Stimulated activated CD8-positive, alpha-beta memory T cell treated with anti-CD3 and anti-CD28 coated beads, Interleukin-4, amount 100 ng/mL, for 24 hours (primary cell): ENCODE results near the gene RALGAPA2.

Experiments
- DNase-seq: peaks from one replicate; pipeline ENCODE4 v3.0.0-alpha.2; 2020; ENCODE audit warnings: low read depth

Gene RALGAPA2

DNA sequence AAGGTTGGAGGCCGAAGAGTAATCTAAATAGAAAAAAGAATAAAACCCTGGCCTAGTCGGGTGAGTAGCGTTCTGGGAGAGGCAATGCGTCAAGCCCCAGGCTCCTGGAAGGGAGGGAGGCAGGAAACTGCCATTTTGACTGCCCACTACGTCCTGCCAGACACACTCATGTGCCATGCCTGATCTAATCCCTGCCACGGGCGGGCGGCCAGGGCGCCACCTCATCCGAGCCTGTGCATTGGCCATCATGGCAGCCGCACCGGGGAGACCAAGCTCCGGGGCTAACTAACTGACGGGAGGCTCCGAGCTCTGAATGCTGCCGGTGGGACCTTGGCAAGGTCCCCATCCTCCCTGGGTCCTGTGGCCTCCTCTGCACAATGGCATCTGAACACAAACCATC lies 275.8 kb downstream of the RALGAPA2 start:
- DNase-seq, result no peak

DNA sequence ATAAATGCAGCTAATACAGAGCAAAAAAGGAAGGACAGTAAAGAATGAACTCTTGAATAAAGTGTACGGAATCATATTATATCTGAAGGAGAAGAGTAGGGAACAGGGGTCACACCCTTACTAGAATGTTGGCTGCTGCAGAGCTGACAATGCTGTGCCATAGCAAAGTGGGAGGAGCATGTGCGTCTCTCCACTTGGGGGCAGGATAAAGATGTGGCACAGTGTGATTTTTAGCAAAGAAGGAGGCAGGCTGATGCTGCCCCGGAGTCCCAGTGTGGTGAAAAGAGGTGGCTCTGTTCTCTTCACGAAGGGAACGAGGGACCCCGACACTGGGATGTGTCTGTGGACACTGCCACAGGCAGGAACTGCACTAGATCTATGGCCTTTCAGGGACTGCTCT lies 277.0 kb downstream of the RALGAPA2 start:
- no peak for DNase-seq

DNA sequence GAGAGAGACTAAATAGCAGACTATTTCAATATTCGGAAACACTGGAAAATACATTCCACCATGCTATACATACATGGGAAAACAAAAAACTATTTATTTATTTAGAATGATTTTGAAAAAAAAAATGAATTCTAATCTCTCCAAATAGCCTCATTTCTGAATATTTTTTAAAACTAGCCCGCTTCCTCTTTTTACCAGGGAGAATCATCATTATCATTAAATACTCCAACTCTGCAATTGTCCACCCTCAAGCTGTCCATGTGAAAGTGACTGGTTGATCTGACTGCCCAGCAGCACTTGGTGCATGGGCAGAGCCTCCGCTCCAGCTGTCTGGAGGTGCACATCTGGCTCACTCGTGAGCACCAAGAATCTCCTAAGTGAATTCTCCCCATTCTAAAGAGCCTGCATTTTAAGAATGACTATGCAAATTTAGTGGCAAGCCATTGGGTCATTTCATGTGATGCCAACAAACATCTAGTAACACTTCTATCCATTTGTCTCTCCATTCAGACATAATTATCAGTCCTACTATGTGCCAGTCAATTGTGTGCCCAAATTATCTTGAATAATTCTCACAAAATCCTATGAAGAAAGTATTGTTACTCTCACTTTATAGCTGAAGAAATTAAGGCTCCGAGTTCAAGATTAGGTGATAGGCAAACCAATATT lies 279.7 kb downstream of the RALGAPA2 start:
- no peak for DNase-seq

DNA sequence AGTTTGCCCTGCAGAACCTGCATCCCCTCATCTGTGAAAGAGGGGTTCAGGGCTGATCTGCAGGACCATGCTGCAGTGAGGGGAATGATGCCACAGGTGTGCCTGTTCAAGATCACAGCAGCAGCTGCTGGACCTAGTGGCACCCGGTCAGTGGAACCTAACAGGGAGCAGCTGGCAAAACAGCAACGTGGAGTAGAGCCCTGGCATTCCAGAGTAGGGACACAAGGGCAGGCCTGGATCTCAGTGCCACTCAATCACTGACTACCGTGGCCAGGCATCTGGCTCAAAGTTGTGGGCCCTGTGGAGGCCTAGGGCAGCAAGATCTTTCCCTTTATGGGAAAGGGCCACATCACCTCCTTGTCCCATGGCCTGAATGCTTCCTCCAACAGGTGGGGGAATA lies 282.4 kb downstream of the RALGAPA2 start:
- no peak for DNase-seq

DNA sequence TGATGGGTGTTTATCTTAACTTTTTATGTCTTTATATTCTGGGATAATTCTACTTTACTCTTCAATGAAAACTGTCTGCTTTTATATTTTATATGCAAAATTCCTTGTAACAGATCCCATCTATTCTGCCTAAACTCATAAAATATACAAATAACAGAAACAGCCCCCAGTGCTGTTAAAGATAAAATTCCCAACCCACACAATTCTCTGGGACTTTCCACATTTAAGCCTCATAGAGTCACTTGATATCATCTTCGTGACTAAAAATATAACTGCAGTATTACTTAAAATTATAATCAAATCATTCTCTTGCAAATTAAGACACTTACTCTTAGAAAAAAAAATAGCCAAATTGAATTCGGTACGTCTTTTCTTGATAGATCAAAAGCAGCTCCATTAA lies 284.4 kb downstream of the RALGAPA2 start:
- no peak for DNase-seq

DNA sequence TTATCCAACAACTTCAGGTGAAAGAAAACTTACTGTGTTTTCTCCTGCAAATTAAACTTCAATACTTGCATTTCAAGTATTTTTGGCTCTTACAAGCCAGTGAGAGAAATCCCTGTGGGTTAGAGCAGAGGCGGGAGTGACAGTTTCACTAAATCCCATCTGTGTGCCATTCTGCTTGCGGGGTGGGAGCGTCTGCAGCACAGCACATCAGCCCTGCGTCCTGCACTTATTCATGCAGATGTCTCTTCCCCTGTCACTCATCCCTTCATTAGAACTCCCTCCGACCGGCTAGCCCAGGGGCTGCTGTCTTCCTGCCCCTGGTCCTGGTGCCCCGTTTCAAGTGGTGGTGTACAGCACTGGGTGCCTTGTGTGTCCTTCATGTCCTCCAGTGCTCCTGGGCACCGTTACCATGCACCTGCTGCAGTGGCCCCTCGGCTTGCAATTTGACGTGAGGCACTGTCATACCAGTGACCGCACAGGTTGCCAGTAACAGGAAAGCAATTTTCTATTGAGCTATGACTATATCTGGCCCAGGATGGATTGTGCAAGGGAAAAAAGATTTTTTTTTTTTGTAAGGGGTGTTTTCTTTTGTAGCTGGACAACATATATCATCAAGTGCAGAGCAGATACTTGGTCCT lies 285.1 kb downstream of the RALGAPA2 start:
- no peak for DNase-seq

DNA sequence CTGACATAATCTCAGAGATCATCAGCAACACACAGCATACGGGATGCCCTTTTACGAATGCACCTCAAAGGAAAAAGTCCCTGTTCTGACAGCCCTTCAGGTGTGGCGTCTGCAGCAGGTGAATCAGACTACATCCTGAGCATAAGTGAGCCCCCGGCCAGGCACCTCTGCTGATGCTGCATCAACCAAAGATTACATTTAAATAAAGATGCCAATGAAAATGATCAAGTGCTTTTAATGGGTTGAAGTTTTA lies 285.9 kb downstream of the RALGAPA2 start:
- DNase-seq, result no peak

DNA sequence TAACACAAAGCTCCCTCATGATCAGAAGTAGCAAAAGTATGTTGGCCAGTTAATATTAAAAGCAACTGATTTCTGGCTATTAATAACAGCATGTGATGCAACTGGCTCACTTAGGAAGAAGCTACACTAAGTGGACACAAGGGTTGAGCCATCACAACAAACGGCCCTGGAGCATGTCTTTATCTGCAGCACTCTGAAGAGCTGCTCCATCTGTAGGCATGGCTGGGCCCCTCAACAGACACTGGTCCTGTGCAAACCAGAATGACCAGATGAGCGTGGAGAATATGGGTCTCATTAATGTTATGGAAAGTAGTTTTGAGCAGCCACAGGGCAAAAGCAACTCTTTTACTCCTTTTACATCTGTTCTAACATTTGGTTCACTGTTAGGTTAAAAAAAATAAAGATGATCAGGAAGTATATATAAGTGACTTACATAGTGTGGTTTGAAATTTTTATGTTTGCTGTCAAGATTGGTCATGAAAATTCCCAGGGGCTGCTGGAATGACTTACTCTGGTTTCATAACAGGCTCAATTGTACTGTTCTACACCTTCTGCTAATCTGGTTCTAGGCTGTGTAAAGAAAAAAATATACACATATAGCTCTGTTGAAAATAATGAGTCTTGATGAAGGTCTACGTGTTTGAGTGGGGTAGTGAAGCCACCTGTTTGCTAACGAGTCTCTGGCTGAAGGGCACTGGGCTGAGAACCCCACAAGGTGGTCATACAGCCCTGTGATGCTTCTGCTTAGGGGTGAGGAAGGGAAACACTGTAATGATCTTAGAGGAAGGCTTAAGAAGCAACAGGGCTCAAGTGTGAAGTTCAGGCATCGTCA lies 286.4 kb downstream of the RALGAPA2 start:
- no peak for DNase-seq

DNA sequence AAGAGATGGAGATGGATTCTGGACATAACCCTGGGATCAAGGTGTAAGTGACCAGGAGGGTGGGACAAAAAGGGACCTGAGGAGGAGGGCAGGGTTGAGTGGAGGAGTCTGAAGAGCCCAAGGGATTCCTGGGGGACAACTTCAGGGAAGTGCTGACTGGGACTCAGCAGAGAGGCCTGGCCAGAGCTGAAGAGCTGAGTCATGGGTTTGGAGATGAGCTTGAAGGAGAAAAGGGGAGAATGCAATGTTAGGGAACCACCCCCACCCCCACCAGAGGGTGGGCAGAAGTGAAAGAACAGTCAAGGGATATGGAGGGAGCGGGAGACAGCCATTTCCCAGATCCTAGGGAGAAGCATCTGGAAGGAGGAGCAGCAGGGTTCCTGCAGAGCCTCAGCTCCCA lies 289.3 kb downstream of the RALGAPA2 start:
- no peak for DNase-seq

DNA sequence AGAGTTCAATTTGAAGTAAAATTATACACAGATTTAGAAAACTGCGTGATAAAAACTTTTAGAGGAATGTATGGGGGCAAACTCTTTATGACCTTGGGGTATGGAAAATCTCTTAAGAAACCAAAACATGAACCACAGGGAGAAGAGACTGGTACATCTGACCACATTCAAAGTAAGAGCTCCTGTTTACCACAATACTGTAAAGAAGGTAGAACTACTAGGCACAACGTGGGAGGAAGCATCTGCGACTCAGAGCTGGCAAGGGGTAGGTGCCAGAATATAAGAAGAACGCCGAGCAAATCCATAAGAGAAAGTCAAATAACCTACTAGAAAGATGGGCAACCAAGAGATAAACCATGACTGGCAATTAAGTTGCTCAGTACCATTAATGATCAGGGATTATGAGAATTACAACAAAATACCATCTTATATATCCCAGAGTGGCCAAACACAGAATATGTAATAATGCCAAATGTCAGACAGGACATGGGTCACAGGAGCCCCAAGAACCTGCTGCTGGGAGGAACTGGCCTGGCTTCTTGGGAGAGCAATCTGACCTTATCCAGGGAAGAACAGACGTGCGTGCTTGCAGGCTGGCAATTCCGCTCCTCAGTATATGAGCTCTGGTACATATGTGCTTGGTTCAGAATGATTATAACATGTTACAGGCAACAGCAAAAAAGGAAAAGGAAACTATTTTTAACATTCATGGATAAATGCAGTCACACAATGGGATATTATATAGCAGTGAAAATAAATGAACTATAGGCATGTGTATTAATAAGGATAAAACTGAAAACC lies 294.4 kb downstream of the RALGAPA2 start:
- no peak for DNase-seq

DNA sequence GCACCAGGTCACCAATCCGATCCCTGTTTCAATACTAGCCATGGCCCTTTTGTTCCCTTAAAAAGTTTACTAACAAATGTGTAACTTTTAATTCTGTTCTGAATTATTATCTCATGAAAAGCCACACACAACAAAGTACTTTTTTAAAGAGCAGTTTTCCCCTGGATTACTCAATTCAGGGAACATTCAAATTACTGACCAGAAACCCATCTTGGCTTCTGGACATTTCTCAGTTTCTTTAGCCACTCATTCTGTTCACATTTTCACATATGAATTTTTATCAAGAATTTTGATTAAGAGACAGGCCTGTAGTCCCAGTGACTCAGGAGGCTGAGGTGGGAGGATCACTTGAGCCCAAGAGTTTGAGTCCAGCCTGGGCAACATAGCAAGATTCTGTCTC lies 297.1 kb downstream of the RALGAPA2 start:
- DNase-seq, result no peak

DNA sequence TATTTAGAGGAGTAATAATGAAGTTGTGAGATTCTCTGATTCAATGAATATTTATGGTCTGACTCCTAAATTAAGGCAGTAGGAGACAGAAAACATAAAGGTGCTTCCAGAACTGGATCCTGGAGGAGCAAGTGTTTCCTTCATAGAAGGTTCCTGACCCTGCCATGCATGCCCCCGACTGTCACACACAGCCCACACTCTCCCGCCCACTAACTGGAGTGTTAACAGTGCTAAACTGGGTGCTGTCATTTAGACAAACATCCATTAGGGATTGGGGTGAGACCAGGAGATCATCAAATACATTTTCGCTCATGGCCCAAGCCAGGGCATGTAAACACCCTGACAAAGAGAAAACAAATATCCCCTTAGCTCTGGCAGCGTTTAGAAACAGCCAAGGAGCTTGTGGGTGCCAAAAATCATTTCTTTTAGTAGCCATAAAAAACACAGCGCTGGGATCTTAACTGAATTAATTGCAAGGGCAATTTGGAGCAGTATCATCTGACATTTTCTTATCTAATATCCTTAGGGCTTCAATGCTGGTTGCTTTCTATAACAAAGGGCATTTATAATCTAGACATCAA lies 297.7 kb downstream of the RALGAPA2 start:
- DNase-seq, result no peak

DNA sequence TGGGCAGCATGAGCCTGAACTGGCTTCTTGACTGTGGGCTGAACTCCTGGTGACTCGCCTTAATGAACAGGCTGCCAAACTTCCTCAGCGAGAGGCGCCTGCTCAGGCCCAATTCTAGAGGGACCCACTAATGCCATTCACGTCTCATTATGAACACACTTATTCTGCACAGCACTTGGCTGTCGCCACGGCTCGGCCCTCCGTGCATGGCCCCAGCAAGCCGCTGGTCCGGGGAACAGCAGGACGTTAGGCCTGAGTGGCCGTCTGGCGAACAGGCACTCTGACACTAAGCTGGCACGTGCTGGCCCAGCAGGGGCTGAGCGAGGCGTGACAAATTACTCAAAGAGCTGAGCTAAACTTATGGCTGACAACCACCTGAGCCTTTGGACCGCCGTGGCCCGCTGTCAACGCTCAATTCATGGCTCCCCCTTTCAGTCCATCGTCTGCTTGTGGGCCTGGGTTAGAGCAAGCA lies 298.6 kb downstream of the RALGAPA2 start:
- DNase-seq, result no peak

DNA sequence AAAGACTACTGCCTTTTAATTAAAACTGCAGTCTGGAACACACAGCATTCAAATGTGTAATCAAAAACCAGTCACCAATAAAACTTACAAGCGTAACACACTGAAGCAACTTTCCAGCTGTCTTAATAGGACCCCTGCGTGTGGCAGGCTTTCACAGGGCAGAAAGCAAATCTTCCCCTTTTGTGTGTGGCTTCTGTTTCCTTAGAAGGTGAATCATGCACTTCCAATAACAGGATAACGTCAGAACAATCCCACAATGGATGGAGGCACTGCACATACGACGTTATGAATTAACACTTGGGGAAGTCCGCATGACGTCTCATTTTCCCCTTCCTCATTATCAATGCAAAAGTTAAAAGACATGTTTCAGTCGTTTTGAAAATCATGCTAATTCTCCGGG lies 299.7 kb downstream of the RALGAPA2 start:
- no peak for DNase-seq

DNA sequence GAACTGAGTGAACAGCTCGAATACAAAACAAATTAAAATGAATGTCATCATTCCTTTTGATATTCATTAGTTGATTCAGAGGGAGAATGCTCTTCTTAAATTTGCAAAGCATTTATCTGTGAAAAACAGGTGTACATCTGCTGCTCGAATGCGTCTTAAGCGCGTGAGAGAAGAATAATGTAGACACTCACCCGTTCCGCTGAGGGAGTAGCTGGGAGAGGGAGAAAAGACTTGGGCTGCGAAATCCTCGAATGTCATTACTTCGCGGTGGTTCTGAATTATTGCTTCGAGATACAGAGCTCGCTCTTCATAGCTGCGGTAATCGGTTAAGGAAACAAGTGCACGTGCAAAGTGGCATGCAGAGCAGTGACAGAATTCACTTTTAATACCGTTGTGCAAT lies 300.6 kb downstream of the RALGAPA2 start:
- DNase-seq, result no peak

DNA sequence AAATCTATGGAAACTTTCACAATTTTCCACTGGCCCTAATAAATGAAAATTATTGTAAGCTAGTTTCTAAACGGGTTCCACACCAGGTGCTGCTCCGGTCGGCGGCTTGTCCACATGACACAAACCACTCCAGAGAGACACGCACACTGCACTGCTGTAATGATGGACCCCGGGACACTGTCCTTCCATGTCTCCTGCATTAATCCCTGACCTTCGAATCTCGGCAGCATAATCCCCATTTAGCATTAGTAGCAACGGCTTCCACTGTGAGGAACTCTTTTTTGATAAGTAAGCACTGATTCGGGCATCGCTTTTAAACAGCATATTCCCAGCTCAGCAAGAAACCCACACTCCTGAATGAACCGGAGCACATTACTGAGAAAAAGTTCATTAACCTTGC lies 301.0 kb downstream of the RALGAPA2 start:
- DNase-seq, result no peak

DNA sequence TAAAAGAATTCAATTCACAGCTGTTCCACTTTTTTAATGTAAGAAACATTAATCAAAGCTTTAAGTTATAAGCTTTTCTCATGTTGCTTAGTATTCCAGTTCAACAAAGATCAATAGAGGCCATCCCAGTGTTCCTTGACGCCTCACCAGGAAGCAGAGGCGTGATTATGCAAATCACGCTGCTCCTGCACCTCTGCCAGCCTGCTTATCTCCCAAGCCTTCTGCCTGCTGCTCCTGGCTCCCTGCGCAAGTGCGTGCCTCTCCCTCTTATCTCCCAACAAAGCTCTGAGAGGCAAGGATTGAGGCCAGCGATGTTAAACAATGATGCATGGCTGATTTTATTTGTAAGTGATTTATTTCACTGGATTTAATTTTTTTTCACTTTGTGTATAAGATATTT lies 301.8 kb downstream of the RALGAPA2 start:
- no peak for DNase-seq

DNA sequence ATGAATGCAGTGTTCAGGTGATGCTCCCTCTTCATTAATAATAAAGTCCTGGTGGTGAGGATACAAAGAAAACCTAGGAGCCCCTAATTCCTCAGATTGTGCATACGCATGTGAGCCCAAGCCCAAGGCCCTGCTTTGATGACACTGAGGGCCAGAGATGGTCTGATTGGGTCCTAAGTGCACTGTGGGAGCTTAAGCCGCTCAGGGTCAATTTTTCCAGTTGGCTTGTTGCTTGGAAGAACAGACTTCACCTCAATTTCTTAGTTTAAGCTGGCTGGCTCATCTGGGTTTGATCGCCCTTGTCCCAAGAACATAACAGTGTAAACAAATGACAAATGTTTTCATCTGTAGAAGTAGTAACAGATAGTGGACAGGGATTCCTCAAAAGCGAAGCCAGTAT lies 303.1 kb downstream of the RALGAPA2 start:
- no peak for DNase-seq

DNA sequence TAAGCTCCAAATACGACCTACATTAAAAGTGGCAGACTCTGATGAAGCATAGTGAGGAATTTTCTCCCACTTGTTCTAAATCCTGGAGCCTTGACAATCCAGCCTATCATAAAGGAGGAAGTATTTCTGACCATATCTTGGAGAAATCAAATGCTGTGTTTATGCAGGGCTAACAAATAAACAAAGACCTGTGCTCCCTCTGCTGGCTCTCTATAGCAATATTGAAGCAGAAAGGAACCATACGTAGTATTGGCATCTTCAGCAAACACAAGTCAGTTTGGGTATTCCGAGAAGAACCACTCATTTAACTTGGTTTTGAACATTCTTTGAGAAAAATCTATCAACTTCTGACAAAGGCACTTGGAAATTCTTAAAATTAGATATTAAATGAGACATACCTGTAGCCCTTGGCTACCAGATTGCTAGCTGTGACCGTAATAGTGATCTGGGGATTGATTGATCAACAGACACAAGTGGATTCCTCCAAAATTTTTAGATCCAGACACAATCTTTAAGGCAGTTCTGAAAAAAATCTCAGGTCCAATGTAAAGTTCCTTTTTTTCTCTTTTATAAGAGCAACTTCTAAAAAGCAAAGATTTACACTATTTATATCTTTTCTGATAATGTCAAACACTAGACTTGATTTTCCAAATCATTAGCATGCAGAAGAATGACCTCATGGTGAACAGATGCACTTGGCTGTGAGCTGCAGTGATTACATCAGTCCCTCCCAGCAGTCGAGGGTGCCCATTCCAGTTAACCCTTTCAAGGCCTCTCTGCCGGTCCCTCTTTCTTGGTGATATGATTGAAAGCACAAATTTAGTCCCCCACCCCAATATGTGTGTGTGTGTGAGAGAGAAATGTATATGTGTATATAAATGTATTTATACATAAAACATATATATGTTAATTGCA lies 304.3 kb downstream of the RALGAPA2 start:
- DNase-seq, result no peak

DNA sequence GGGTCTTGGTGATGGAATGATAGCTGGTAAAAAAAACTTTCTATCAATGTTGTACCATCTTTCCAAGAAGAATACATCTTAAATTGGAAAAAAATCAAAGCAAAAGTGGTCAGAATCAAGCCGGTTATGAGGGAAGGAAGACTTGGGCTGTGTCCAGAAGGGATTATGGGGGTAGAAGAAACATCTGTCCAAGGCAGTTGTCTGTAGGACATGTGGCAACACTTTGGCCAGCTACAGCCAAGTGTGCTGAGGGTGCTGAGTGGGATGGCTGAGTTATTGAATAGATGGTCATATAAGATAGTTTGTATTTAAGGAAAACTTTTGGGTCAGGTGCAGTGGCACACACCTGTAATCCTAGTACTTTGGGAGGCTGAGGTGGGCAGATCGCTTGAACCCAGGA lies 306.1 kb downstream of the RALGAPA2 start:
- no peak for DNase-seq

DNA sequence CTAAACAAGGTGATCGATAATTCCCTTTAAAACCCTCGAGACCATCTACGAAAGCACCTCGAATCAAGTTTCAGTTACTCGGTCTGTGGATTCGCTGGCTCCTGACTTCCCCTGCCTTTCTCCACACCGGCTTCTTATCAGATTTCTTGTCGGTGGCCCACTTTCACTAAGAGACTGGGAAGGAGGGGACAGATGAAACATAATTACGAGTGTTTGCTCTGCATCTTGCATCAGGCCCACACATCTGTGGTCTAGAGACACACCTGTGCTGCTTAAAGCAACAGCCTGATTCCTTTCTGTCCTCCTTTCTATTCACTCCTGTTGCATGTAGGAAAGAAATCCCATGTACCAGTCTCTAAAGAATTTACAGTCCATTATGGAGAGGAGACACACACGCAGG lies 306.8 kb downstream of the RALGAPA2 start:
- DNase-seq, result no peak
